Gastroesophageal sphincter (tissue), 3 donors: ENCODE results near the gene ARHGAP24.

Experiments used
- EP300 ChIP-seq: sonication (generic); formaldehyde crosslinking; IDR thresholded peaks from one replicate; pipeline ENCODE4 v1.6.1; 2017; ENCODE audit warnings: antibody characterized with exemption, mild to moderate bottlenecking
- POLR2A ChIP-seq, 2 donors: fragments of 450-650 bp; IDR thresholded peaks; one replicate each; pipeline ENCODE4 v1.6.1; 2017; ENCODE audit warnings: antibody characterized with exemption in 2 of 2, mild to moderate bottlenecking in 2 of 2, moderate library complexity in 1 of 2
- POLR2AphosphoS5 ChIP-seq: sonication (generic); formaldehyde crosslinking; IDR thresholded peaks from one replicate; pipeline ENCODE4 v1.6.1; 2017; ENCODE audit warnings: antibody characterized with exemption
- TF ChIP-seq, protein P1 (sequence below), 4 experiments: fragments of 200-600 bp in 2 of 4; fragments of 450-650 bp in 2 of 4; sonication (generic) in 1 of 4; IDR thresholded peaks; one replicate each; pipeline ENCODE4 v1.5.1; 2017 to 2019; ENCODE audit warnings: antibody characterized with exemption in 4 of 4, mild to moderate bottlenecking in 2 of 4, moderate library complexity in 2 of 4

DNA sequence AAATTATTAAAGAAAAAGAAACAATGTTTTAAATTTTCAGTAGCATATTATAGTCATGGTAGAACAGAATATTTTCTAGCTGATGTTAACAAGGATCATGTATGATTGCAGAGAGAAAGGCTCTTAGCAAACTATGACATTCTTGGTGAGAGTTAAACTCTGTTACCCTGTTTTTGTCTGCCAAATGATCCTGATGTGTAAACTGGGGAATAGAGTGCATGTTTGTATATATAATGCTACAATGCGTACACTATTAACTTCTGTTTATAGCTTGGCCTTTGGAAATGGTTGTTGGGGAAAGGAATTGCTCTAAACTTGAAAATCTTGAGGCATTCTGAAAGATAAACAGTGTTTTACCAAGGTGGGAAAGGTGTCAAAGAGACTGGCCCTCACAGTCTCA, 292.7 kb downstream of the ARHGAP24 start:
- TF ChIP-seq POLR2A (IDR thresholded peaks at IDR 0.05) (no peak), POLR2AphosphoS5 (no peak), EP300 (no peak)
- TF ChIP-seq, protein P1, sequence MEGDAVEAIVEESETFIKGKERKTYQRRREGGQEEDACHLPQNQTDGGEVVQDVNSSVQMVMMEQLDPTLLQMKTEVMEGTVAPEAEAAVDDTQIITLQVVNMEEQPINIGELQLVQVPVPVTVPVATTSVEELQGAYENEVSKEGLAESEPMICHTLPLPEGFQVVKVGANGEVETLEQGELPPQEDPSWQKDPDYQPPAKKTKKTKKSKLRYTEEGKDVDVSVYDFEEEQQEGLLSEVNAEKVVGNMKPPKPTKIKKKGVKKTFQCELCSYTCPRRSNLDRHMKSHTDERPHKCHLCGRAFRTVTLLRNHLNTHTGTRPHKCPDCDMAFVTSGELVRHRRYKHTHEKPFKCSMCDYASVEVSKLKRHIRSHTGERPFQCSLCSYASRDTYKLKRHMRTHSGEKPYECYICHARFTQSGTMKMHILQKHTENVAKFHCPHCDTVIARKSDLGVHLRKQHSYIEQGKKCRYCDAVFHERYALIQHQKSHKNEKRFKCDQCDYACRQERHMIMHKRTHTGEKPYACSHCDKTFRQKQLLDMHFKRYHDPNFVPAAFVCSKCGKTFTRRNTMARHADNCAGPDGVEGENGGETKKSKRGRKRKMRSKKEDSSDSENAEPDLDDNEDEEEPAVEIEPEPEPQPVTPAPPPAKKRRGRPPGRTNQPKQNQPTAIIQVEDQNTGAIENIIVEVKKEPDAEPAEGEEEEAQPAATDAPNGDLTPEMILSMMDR (IDR thresholded peaks at IDR 0.05), result no peak
